Measurements from ENCODE around the gene STX16. TPM values are rescaled to one million over a fixed set of nuclear protein-coding genes. Genes with fewer than 3 reads are reported as not detected.

STX16 gene
- total and polyA plus RNA-seq, 8 donors: 50.4 to 105 (median 95.0) TPM

- no peaks in the 10 kb centered on the region for H3K9me3 ChIP-seq
- DNase-seq (no peak), ATAC-seq (no peak)
- no peak overlapping the region for H3K27ac ChIP-seq
- intact Hi-C loops (cut with DNase I): no loop called here
- no peak overlapping the region for H3K4me3 ChIP-seq
- H3K36me3 ChIP-seq: peaks cover 0 to 61% of the 10 kb centered on the region in 2 donors
- no peak for TF ChIP-seq CTCF (IDR thresholded peaks at IDR 0.05)
- H3K4me1 ChIP-seq: peaks cover 13 to 25% of the 10 kb centered on the region in 2 donors
- no peaks in the 10 kb centered on the region for H3K27me3 ChIP-seq
These were observed 45.4 kb downstream of the STX16 start for GRCh38 chr20:58696411-58696961.

GRCh38 chr20:58697201-58697866, 46.3 kb downstream of the STX16 start:
- Histone ChIP-seq H3K4me3 (no peak overlapping the region), H3K27me3 (no peaks in the 10 kb centered on the region), H3K4me1 (peaks cover 13 to 17% of the 10 kb centered on the region in 2 donors), H3K9me3 (no peaks in the 10 kb centered on the region), H3K27ac (no peak overlapping the region), H3K36me3 (peaks cover 0 to 69% of the 10 kb centered on the region in 2 donors)
- ATAC-seq (no peak), DNase-seq (no peak)
- no peak for TF ChIP-seq CTCF (IDR thresholded peaks at IDR 0.05)
- intact Hi-C loops (cut with DNase I): no loop called here

- H3K9me3 ChIP-seq: no peaks in the 10 kb centered on the region
- ATAC-seq (no peak), DNase-seq (peak in 2 of 4 donors; percentile 13 to 39)
- no peak overlapping the region for H3K4me3 ChIP-seq
- H3K27me3 ChIP-seq: no peaks in the 10 kb centered on the region
- peaks cover 13 to 17% of the 10 kb centered on the region in 2 donors for H3K4me1 ChIP-seq
- intact Hi-C loops (cut with DNase I): no loop called here
- no peak overlapping the region for H3K27ac ChIP-seq
- peaks cover 0 to 77% of the 10 kb centered on the region in 2 donors for H3K36me3 ChIP-seq
- TF ChIP-seq CTCF (IDR thresholded peaks at IDR 0.05): no peak
These were observed 47.0 kb downstream of the STX16 start for GRCh38 chr20:58697867-58698703.

GRCh38 chr20:58698741-58699622, 47.9 kb downstream of the STX16 start:
- peak in 3 of 4 donors; percentile 13 to 66 (median 27) for DNase-seq
- no peak for TF ChIP-seq CTCF (IDR thresholded peaks at IDR 0.05)
- Histone ChIP-seq H3K27me3 (no peaks in the 10 kb centered on the region), H3K4me1 (peaks cover 5 to 8% of the 10 kb centered on the region in 2 donors), H3K9me3 (no peaks in the 10 kb centered on the region), H3K4me3 (no peak overlapping the region), H3K27ac (no peak overlapping the region), H3K36me3 (peaks cover 0 to 86% of the 10 kb centered on the region in 2 donors)
- no peak for ATAC-seq
- intact Hi-C loops (cut with DNase I): no loop called here
